GM21390 (cell line): Measurements from ENCODE around the gene ISG20L2.

ENCODE experiments used
- ATAC-seq: cut with Tn5 transposase; IDR thresholded peaks from one replicate; pipeline ENCODE4 v1.9.1; 2021; ENCODE audit not compliant: unreplicated experiment

The ISG20L2 gene

DNA sequence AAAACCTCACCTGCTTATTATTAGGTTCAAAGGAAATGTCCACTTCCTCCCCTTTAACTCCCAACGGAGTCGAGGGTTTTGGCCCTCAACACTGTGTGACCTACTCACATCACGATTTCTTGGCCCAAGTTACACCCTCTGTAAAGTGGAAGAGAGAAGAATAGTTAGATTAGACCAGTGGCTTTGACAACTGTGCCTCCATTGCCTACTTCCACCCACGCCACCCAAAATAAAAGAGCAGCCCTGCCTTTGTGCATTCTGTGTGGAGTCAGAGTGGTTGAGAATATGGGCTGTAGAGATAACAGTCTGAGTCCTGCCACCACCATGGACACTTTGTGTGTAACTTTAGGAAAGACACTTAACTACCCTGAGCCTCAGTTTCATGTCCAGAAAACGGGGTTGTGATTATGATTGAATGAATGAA, 27.0 kb upstream of the ISG20L2 start:
- ATAC-seq = no peak

DNA sequence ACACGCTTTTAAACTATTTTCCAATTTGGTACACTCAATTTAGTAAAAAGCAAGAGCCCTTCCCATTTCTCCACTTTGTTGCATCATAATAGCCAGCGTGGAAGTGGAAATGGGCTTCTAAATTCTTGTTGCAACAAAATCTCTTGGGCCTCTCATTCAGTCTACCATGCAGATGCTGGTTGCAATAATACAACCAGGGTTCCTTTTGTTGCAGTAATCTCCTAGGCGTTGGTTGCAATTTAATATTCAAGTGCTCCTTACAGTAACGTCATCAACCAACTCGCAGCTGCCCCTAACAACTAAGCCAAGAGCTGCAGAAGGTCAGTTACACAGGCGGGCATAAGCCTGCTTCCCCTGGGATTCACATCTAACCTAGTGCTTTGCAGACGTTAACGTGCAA, 25.7 kb upstream of the ISG20L2 start:
- ATAC-seq = no peak

DNA sequence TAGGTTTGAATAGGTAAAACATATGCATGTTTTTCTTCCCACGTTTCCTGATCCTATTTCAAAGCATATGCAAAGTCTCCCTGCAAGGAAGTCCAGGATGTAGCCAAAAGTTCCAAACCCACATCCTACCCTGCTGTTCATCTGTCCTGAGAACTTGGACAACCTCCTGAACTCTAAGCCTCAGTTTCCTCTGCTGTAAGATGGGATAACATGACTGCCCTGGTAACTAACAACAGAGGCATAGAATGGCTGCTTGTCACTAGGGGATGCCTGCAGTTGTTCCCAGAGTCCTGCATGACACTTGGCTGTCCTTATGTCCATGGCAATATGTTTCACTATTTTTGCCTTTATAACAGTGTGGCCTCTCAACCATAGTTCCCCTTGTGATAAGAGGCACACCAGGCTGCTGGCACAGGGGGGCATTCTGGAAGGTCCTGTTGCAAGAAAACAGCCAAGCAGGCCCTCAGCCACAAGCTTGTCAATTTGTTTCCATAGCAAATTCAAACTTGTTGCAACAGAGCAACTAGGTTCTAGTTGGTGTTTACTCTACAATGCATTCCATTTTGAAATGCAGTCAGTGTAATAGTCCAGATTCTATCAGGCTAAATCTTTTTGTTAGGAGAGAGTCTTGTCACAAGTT, 24.4 kb upstream of the ISG20L2 start:
- no peak for ATAC-seq

DNA sequence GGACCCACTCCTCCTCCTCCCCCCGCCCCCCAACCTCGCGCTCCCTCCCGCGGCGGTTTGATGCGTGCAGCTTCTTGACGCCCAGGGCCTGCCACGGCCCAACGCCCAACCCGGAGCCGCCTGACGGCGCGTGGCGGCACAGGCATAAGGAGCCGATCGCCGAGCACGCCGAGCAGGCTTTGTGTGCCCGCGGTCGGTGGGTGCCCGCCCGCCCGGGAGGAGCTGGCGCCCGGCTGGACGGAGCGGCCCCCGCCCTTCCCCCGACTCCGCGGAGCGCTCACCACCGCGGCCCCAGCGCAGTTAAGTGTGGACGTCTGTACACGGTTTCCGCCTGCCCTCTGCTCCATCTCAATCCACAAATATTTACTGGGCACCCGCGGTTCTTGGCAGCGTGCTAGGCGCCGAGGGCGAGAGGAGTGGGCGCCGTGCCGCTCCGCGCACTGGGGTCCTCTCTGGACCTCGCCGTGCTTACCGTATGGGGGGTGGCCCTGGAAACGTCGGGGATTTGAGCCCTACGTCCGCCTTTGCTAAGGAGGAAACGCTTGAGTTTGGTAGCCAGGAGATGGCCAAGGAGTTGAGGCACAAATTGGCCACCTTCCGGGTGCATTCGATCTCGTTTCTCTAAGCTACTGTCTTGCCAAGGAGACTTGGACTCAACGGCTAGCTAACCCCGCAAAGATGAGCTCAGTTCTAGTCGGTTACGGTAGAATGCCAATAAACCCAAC, 23.4 kb upstream of the ISG20L2 start:
- ATAC-seq = peak; percentile 53

DNA sequence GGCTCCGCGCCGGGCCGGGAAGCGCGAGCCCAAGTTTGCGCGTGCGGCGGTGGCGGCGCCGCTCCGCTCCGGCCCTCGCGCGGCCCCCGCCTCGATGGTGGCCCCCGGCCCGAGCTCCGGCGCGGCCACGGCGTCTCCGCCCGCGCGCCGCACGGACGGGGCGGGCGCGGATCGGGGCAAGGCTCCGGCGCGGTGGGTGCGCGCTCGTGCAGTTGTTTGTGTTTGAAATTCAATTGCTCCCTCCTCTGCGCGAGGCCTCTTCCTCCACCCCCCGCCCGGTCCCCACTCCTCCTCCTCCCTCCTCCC, 22.8 kb upstream of the ISG20L2 start, which contains the start of gene HDGF:
HDGF (minus strand) TSS at position 225 of the 306 bp plus-strand sequence. CDS start 246 bp downstream, outside the sequence.
- no peak for ATAC-seq

DNA sequence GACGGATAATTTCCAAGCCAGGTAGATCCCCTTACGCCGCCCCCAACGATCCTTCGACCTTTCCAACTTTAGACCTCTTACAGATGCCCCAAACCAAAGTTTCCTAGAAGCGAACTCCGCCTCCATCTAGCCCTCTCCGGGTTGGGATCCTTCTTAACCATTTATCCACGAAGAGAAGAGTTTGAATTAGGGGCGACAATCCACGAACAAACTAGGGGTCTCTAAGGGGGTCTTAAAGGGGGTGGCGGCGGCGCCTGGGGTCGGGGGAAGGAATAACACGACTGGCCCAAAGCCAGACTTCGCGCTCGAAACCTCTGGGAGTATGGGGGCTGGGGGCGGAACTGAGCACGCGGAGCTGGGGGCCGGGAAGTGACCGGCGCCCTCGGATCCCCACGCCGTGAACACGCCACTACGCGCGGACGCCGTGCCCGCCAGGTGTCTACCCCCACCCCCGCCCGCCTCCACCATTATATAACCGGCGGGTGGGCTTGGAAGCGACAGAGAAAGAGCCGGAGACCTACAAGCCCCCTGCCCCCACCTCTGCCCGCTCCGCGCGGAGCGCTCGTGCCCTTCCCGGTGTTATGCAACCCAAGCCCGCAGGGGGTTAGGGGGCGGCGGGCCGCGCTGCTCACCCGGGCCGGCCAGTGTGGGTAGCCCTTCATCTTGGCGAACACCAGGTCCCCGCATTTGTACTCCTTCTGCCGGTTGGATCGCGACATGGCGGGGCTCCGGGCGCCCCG, 22.3 kb upstream of the ISG20L2 start:
- no peak for ATAC-seq

DNA sequence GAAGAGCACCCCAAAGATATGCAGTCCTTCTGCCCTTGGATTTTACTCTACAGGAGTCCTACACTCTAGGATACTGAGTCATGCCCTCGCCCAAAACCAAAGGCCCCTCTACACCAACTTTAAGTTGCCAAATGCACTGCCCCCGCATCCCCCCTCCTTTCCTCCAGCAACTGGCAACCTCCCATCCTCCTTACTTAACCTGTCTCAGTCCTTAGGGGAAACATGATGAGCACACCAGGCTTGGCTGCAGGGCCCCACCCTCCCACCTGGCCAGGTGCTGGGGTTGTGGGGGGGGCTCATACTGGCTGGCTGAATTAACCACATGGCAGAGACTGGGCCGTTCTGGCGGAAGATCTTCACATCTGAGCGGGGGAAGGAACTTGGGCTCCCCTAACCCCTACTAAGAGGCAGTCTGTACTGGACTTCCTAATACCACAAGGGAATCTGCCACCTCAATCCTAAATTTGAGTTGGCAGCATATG, 21.7 kb upstream of the ISG20L2 start:
- no peak for ATAC-seq

DNA sequence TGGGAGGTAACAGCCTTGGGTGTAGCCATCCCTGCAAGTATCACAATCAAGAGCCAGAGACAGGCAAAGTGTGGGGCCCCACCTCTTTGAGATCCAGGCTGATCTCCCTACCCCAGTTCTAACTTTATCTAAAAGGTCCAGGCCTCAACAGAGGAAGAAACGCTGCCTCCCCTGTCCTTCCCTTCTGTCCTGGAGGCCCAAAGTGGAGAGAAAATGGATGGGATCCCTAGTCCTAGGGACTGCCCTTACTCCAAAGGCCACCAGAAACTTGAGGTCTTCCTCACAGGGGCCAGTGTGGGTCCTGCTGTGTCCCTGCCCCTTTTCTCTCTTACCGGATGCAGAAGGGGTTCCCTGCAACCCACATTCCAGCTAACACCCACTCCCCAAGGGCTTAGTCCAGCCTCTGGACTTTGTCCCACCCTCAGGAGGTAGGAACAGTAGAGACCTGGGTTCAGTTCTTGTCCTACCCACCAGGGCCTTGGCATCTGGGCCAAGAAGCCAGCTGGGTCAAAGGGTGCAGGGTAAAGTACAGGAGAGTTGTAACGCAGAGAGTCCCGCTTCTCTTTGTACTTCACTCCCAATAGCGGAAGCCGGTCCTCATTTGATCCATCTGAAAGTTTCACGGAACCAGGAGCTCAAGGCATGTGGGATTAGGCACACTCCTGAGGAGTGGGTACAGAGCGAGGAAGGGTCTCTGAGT, 21.0 kb upstream of the ISG20L2 start:
- no peak for ATAC-seq

DNA sequence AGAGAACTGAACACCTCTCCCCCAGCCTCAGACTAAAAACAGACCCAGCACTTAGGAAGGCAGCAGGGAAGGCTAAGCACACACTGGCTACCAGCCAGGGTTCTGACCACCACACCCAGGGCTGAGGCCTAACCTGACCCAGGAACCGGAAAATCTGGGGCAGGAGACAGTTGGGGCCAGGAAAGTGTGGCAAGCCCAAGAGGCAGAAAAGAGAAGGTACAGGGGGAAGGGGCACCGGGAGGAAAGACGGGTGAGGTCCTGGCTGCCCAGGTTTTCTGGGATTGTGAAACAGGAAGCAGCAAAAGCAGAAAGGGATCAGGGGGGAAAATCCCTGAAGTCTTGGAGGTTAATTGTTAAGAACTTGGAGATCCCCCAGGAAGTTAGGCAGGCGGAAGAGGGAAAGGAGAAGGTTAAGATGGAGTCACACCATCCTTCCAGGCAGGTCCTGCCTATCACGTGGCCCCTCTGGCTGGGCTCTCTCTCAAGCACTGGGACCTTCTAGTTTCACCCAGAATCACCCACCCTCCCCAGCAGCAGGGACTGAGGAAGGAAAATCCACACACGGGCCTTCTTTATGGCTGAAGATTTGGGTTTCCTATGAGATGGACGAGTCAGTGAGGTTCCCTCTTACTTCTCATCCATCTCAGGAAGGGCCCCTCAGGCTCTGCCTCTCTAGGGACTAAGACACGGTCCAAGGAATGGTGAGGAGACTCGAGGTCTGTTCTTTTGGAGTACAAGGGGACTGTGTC, 20.3 kb upstream of the ISG20L2 start:
- no peak for ATAC-seq

DNA sequence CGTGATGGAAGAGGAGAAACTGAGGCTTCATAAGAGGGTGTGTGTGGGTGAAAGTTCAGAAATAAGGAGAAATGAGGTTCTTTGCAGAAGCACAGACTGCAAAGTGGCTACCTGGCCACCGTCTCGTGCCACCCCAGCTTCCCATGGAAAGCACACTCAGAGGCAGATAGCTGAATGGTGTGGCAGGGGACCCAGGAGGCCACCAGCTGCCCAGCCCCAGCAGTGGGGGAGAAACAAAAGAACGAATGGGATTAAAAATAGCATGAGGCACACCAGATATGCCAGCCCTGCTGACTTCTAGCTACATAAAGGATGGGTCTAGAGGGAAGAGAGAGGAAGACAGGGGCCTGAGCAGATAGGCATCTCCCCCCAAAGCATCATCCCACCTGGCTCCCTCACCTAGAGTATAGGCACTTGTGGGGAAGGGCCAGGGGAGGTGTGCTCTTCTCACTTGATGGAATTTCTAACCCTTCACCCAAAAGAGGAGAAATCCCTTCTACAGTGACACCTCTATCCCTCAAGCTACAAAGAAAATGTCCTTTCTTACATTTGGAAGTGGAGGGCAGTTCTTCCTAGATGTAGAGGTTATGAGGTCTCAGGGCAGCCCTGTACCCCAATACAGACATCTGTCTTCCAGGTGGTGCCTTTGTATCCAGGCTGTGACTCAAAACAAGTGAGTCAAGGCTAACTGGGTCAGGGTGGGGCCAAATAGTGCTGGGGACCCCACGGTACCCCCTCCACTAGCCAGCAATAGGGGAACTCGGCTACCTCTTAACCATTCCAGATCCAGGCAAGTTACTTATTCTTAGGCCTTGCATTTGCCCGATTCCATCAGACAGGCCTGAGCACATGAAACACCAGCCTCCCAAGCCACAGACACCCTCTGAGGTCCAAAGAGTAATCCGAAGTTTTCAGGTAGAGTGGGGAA, 19.4 kb upstream of the ISG20L2 start:
- no peak for ATAC-seq

DNA sequence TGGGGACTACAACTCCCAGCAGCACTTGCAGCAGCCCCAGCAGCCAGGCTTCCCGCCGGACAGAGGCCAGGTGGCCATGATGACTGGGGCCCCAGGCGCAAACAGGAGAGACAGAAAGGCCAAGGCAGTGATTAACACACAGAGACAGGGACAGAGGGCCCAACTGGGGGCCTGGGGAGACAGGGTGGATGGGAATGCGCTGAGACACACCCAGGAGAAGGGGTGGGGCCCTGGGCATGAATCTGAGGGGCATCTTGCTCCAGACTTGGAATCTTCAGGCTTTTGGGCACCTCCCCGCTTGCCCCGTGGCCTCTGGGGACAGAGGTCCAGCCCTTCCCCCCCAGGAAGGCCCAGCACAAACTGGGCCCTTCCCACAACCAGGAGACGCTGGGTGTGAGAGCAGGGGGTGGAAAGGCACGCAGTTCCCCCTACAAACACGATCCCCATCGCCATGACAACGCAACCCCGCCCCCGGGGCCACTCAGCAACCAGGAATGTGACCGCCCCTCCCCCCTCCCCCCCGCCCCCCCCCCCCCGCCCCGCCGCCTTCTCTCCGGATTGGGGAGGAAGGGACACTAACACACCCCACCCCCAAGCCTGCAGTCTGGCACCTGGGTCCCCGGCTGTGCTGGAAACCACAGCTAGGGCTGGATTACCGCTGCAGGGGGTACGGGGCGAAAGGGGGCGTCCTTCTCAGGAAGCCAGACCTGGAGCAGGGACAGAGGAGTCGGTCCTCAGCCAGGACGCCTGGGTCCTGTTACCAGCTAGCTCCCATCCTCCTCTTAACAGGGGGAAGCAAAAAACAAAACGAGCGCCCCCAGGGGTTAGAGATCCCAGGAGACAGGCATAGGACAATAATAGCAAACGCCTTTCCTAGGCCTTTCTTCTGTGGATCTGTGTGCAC, 18.4 kb upstream of the ISG20L2 start:
- no peak for ATAC-seq

DNA sequence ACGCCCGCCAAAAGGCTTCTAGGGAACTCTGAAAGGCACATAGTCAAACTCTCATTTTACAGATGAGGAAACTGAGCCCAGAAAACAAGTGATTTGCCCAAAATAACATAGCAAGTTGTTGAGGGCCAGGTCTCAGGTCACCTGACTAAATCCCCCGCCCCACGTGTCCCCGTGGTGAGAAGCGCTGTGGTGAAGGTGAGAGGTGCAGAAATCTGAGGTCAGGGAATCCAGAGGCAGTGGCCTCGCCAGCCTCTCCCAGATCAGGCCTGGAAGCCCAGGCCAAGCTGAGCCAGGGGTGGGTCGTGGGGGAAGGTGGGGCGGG, 17.8 kb upstream of the ISG20L2 start:
- ATAC-seq = no peak

DNA sequence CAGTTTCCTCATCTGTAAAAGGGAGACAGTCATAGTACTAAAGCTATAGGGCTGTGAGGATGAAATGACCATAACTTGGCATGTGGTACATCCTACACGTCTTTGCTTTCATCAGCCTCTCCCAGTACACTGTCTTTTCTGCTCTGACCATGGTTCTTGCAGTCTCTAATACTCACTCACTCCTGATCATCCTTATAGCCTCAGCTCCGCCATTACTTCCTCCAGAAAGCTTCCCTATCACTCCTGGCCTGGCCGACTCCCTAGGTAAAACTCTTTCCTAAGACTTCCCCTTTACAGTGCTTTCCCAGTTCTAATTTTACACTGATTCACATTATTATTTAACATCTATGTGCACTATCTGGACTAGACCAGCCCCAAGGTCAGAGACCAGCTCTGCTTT, 17.3 kb upstream of the ISG20L2 start:
- no peak for ATAC-seq

DNA sequence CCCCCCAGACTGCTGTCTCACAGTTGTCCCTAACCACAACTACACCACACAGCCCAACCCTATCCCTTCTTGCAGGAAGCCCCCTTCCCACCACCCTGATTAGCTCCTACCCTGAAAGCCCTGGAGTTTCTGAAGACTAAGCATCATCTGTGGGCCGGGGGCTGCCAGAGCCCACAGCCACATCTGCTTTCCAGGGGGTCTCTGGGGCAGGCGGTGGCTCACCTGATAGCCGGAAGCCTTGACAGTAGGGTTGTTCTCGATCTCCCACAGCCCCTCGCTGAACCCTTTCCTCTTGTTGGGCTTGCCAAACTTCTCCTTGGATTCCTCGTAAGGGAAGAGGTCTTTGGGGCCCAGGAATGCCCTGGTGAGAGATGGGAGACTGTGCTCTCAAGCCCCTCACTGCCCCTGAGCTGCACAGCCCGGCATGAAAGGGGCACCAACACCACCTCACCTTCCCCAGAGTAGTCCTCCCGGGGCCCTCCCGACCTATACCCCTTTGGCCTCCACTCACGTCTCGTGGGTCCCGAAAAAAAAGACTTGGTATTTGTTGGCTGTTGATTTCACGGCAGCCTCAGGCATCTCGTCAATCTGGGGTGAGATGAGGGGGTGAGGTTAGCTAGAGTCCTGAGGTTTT, 16.3 kb upstream of the ISG20L2 start:
- ATAC-seq = no peak

DNA sequence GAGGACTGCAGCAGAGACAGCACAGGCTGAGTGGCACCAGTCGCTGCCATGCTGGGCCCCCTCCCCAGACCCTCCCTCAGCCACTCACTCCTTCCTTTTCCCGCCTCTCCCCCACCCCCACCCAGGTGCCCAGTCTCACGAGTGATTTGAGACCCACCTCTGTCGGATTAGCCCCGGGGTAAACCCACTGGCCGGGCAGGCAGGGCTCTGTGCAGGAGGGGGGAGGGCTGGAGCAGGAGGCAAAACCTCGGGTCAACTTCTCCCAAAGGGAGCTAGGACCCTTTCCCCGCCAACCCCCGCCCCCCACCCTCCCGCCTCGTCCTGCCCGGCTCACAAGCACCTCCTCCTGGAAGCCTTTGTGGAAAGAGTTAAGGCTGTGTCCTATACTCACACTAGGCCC, 15.8 kb upstream of the ISG20L2 start:
- ATAC-seq = no peak

DNA sequence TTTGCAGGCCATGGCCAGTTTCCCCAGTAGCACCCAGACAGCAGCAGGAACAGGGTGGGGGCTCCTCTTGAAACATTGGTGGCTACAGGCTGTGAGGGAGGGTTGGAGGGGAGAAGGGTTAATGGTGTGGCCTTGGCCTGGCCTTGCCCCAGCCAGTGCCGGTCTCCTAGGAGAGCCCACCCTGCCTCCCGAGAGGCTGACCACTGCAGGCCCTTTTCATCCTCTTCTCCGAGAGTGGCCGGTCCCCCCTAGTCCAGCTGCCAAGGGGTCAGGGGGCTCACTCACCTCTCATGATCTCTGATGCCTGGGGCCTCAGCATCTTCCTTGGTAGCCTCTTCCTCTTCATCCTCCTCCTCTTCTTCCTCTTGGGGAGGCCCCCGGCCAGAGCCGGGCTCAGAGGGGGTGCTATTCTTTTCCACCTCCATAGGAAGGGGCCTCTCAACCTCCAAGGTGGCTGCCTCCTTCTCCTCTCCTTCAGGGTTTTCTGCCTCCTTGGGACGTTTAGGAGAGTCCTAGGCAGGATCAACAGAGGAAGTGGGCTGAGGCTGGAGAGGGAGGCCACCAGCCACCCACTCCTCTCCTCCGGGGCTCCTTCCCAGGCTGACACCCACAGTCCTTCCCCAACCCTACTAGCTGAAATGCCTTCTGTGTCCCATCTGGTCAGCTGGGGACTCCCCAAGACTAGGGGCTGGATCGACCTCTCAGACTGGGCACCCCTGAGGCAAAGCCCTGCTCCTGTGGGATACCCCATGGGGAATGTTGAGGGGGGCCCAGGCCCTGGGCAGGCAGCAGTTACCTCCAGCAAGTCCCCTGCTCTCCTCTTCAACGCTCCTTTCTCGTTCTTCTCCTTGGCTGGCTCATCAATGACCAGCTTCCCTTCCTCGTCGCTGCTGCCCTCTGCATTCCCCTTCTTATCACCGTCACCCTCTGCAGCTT, 15.1 kb upstream of the ISG20L2 start:
- no peak for ATAC-seq

DNA sequence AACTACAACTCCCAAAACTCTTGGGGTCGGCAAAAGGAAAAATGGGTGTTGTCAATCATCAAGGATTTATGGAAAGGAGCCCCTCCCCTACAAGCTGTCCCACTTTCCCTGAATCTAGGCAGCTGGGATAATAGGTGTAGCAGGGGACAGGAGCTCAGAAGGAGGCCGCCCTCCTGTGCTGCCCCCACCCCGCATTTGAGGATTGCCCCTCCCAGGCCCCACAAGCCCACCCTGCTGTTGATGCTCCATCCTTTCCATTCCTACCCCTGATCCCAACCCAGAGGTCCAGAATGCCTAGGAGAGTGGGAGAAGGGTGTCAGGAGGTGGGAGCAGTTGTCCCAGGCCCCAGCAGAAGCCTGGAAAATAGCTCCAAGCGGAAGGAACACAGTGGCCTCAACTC, 14.2 kb upstream of the ISG20L2 start:
- no peak for ATAC-seq
